IMR-90 (cell line): ENCODE measurements around the gene ZNF180. TPM values are rescaled to one million over a fixed set of nuclear protein-coding genes. Genes with fewer than 3 reads are reported as not detected.

Source experiments
- ATAC-seq: fragments of 200-7000 bp; cut with Tn5 transposase; 2 replicates; pipeline ENCODE4 v1.9.1; 2020; ENCODE audit warnings: low read depth, mild to moderate bottlenecking, moderate library complexity
- BruUV-seq: library from RNA; stranded (reverse); fragments of 400-500 nt; replicated peaks from 2 replicates; lab custom pipeline; 2021; lab: Mats Ljungman, UMichigan
- CTCF ChIA-PET: fragments of 300-600 bp; formaldehyde crosslinking; extraction: SDS; loops from one replicate; lab custom pipeline; 2021; ENCODE audit warnings: antibody characterized with exemption; lab: Yijun Ruan, JAX
- POLR2A ChIA-PET: fragments of 300-600 bp; sonication (Branson Sonifier 250); formaldehyde crosslinking; loops from one replicate; lab custom pipeline; 2022; ENCODE audit warnings: antibody characterized with exemption; ENCODE audit not compliant: unreplicated experiment; lab: Charles Lee
- DNase-seq: peaks from one replicate; pipeline ENCODE4 v3.0.0; 2013
- H2AFZ ChIP-seq: replicated peaks from 2 replicates; pipeline ENCODE3; 2013; ENCODE audit warnings: low read length, mild to moderate bottlenecking; ENCODE audit not compliant: poor library complexity
- H2AK5ac ChIP-seq: 2 replicates; pipeline ENCODE4 v1.6.1; 2013; ENCODE audit warnings: low read depth, low read length, inconsistent platforms
- H2AK9ac ChIP-seq: replicated peaks from 2 replicates; pipeline ENCODE3; 2013; ENCODE audit warnings: mild to moderate bottlenecking, low read depth, low read length, moderate library complexity; ENCODE audit not compliant: poor library complexity
- H2BK120ac ChIP-seq: 2 replicates; pipeline ENCODE4 v1.6.1; 2013; ENCODE audit warnings: low read depth, low read length, inconsistent platforms
- H2BK15ac ChIP-seq: 3 replicates; pipeline ENCODE4 v1.6.1; 2013; ENCODE audit warnings: low read depth, low read length, inconsistent platforms
- H2BK20ac ChIP-seq: 2 replicates; pipeline ENCODE4 v1.6.1; 2013; ENCODE audit warnings: low read depth, mild to moderate bottlenecking, inconsistent platforms, low read length, moderate library complexity
- H2BK5ac ChIP-seq: 2 replicates; pipeline ENCODE4 v1.6.1; 2013; ENCODE audit warnings: mild to moderate bottlenecking, low read depth, low read length, inconsistent platforms; ENCODE audit not compliant: poor library complexity, severe bottlenecking
- H3K14ac ChIP-seq: replicated peaks from 2 replicates; pipeline ENCODE4 v1.6.1; 2013; ENCODE audit warnings: low read depth, low read length, inconsistent platforms
- H3K18ac ChIP-seq: 2 replicates; pipeline ENCODE4 v1.6.1; 2013; ENCODE audit warnings: low read depth, low read length, control low read depth
- H3K23ac ChIP-seq: 2 replicates; pipeline ENCODE4 v1.6.1; 2013; ENCODE audit warnings: low read depth, low read length, inconsistent platforms
- H3K27ac ChIP-seq: 2 replicates; pipeline ENCODE4 v1.5.1; 2013; ENCODE audit warnings: mild to moderate bottlenecking, control low read depth, low read length; ENCODE audit not compliant: insufficient read depth
- H3K27me3 ChIP-seq: 2 replicates; pipeline ENCODE4 v1.6.1; 2013; ENCODE audit warnings: low read length; ENCODE audit not compliant: control insufficient read depth, insufficient read depth
- H3K36me3 ChIP-seq: 2 replicates; pipeline ENCODE4 v1.6.1; 2013; ENCODE audit warnings: low read length, mixed read lengths; ENCODE audit not compliant: control insufficient read depth, insufficient read depth
- H3K4ac ChIP-seq: 2 replicates; pipeline ENCODE4 v1.6.1; 2013; ENCODE audit warnings: low read depth, low read length, inconsistent platforms
- H3K4me1 ChIP-seq: 2 replicates; pipeline ENCODE4 v1.6.1; 2013; ENCODE audit warnings: low read length, mixed read lengths; ENCODE audit not compliant: control insufficient read depth, insufficient read depth
- H3K4me2 ChIP-seq: 2 replicates; pipeline ENCODE4 v1.6.1; 2013; ENCODE audit warnings: low read depth, mild to moderate bottlenecking, control low read depth, low read length, moderate library complexity
- H3K4me3 ChIP-seq: 2 replicates; pipeline ENCODE4 v1.5.1; 2013; ENCODE audit warnings: low read depth, mild to moderate bottlenecking, control low read depth, low read length, moderate library complexity; ENCODE audit not compliant: insufficient read depth
- H3K56ac ChIP-seq: 2 replicates; pipeline ENCODE4 v1.6.1; 2013; ENCODE audit warnings: low read length, inconsistent platforms; ENCODE audit not compliant: insufficient read depth; ENCODE audit errors: extremely low read depth
- H3K79me1 ChIP-seq, 2 experiments: 2 replicates each; pipeline ENCODE4 v1.6.1; 2013; ENCODE audit warnings: low read length in 2 of 2, inconsistent platforms in 1 of 2, low read depth in 1 of 2
- H3K9ac ChIP-seq: 2 replicates; pipeline ENCODE4 v1.6.1; 2013; ENCODE audit warnings: low read depth, low read length, control low read depth
- H3K9me1 ChIP-seq: 2 replicates; pipeline ENCODE4 v1.6.1; 2013; ENCODE audit warnings: low read length, inconsistent platforms; ENCODE audit not compliant: insufficient read depth
- H3K9me3 ChIP-seq: 2 replicates; pipeline ENCODE4 v1.6.1; 2013; ENCODE audit warnings: low read length; ENCODE audit not compliant: control insufficient read depth, insufficient read depth
- H4K20me1 ChIP-seq: 2 replicates; pipeline ENCODE4 v1.6.1; 2013; ENCODE audit warnings: low read length, inconsistent platforms; ENCODE audit not compliant: insufficient read depth
- H4K5ac ChIP-seq: 2 replicates; pipeline ENCODE4 v1.6.1; 2013; ENCODE audit warnings: mild to moderate bottlenecking, low read depth, low read length, control low read depth
- H4K8ac ChIP-seq, 2 experiments: 2 replicates each; pipeline ENCODE4 v1.6.1; 2013; ENCODE audit warnings: low read depth in 2 of 2, low read length in 2 of 2, control low read depth in 1 of 2, inconsistent platforms in 1 of 2
- H4K91ac ChIP-seq: 2 replicates; pipeline ENCODE4 v1.6.1; 2013; ENCODE audit warnings: low read depth, low read length, inconsistent platforms; ENCODE audit not compliant: insufficient read depth
- ELK1 ChIP-seq: fragments of 150-350 bp; IDR thresholded peaks from 2 replicates; pipeline ENCODE4 v1.6.1; 2016; ENCODE audit warnings: low read depth, mild to moderate bottlenecking, low read length, moderate library complexity, borderline replicate concordance
- FOS ChIP-seq: fragments of 150-350 bp; IDR thresholded peaks from 2 replicates; pipeline ENCODE4 v1.6.1; 2016; ENCODE audit warnings: low read depth, low read length
- MXI1 ChIP-seq: IDR thresholded peaks from 2 replicates; pipeline ENCODE4 v1.6.1; 2012; ENCODE audit warnings: low read depth, mild to moderate bottlenecking, low read length, moderate library complexity, borderline replicate concordance
- RAD21 ChIP-seq: IDR thresholded peaks from 2 replicates; pipeline ENCODE4 v1.6.1; 2012; ENCODE audit warnings: low read length, improper control_type of control experiment
- RFX5 ChIP-seq: IDR thresholded peaks from 2 replicates; pipeline ENCODE4 v1.8.0; 2012; ENCODE audit warnings: low read depth, mild to moderate bottlenecking, low read length, moderate library complexity
- WGBS, 2 experiments: methylation state at CpG; one replicate each; pipeline versions ENCODE4 v1.1.5 to v1.1.7; 2013; ENCODE audit warnings: missing lambda C conversion rate in 2 of 2; ENCODE audit not compliant: insufficient read length in 1 of 2; ENCODE audit errors: extremely low coverage in 2 of 2; 5-methylcytosine and 5-hydroxymethylcytosine counted together
- dilution Hi-C: fragments of 300-500 bp; cut with HindIII; formaldehyde crosslinking; loops from one replicate; pipeline ENCODE4 v1.14.3; 2018; ENCODE audit warnings: low sequenced_read_pairs; ENCODE audit not compliant: unreplicated experiment
- in situ Hi-C: fragments of 300-500 bp; cut with MboI; formaldehyde crosslinking; loops from 3 replicates; pipeline ENCODE4 v1.14.3; 2019; ENCODE audit warnings: low sequenced_read_pairs, inconsistent platforms, mixed read lengths
- intact Hi-C: fragments of 100-400 bp; cut with micrococcal nuclease; formaldehyde crosslinking; loops from 2 replicates; pipeline ENCODE4 v1.10.0; 2022
- polyA plus RNA-seq, 3 experiments: library from polyadenylated mRNA; depleted of rRNA; stranded (reverse); fragments of >200 nt; gene quantifications; 2 replicates each; pipeline ENCODE4 v1.2.3, GENCODE V29; 2012; ENCODE audit warnings: low replicate concordance in 1 of 3
- total RNA-seq: library from RNA; depleted of rRNA; stranded (reverse); fragments of >200 nt; gene quantifications from 2 replicates; pipeline ENCODE4 v1.2.3, GENCODE V29; 2012
- TF ChIP-seq, protein P1 (sequence below): fragments of 150-350 bp; IDR thresholded peaks from 2 replicates; pipeline ENCODE4 v1.6.1; 2017; ENCODE audit warnings: mild to moderate bottlenecking, antibody characterized with exemption, low read length, low read depth
- TF ChIP-seq, protein P2 (sequence below): conservative IDR thresholded peaks from 2 replicates; pipeline ENCODE4 v1.5.1; 2012; ENCODE audit warnings: mild to moderate bottlenecking, low read depth, low read length, improper control_type of control experiment

The ZNF180 gene
- total and polyA plus RNA-seq, 2 of the 4 experiments (the other 2 are of a cell fraction): 2.8 to 26.3 TPM

- BruUV-seq: no TSS peak
- Histone ChIP-seq H4K20me1 (no peaks in the 10 kb centered on the region), H3K4me2 (no peak overlapping the region), H3K4me1 (no peaks in the 10 kb centered on the region), H2AFZ (no peak overlapping the region), H2BK120ac (no peak overlapping the region), H3K18ac (no peak overlapping the region), H4K8ac (no peak overlapping the region), H3K9me1 (no peaks in the 10 kb centered on the region), H2BK5ac (no peak overlapping the region), H2BK15ac (no peak overlapping the region), H2BK20ac (no peak overlapping the region), H3K9me3 (no peaks in the 10 kb centered on the region), H3K14ac (no peak overlapping the region), H3K27me3 (peaks cover 7% of the 10 kb centered on the region), H3K36me3 (no peaks in the 10 kb centered on the region), H2AK5ac (no peak overlapping the region), H3K4me3 (no peak overlapping the region), H3K56ac (no peak overlapping the region), H4K5ac (no peak overlapping the region), H3K79me1 (no peaks in the 10 kb centered on the region), H3K23ac (no peak overlapping the region), H3K27ac (no peak overlapping the region), H3K9ac (no peak overlapping the region), H2AK9ac (no peak overlapping the region), H3K4ac (no peak overlapping the region), H4K91ac (no peak overlapping the region)
- CTCF ChIA-PET: no interaction called here
- ATAC-seq: no peak
- in situ Hi-C loops: no loop called here
- DNase-seq: no peak
- TF ChIP-seq MXI1: no peak
- TF ChIP-seq, protein P1, sequence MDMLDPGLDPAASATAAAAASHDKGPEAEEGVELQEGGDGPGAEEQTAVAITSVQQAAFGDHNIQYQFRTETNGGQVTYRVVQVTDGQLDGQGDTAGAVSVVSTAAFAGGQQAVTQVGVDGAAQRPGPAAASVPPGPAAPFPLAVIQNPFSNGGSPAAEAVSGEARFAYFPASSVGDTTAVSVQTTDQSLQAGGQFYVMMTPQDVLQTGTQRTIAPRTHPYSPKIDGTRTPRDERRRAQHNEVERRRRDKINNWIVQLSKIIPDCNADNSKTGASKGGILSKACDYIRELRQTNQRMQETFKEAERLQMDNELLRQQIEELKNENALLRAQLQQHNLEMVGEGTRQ: no peak
- TF ChIP-seq FOS: no peak
- no peak for TF ChIP-seq RAD21
- no peak for TF ChIP-seq ELK1
- TF ChIP-seq RFX5: no peak
- TF ChIP-seq, protein P2, sequence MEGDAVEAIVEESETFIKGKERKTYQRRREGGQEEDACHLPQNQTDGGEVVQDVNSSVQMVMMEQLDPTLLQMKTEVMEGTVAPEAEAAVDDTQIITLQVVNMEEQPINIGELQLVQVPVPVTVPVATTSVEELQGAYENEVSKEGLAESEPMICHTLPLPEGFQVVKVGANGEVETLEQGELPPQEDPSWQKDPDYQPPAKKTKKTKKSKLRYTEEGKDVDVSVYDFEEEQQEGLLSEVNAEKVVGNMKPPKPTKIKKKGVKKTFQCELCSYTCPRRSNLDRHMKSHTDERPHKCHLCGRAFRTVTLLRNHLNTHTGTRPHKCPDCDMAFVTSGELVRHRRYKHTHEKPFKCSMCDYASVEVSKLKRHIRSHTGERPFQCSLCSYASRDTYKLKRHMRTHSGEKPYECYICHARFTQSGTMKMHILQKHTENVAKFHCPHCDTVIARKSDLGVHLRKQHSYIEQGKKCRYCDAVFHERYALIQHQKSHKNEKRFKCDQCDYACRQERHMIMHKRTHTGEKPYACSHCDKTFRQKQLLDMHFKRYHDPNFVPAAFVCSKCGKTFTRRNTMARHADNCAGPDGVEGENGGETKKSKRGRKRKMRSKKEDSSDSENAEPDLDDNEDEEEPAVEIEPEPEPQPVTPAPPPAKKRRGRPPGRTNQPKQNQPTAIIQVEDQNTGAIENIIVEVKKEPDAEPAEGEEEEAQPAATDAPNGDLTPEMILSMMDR: no peak
- dilution Hi-C loops: no loop called here
- no CpG with 5 or more reads among the region's 1 CpG for WGBS, 2 experiments
- POLR2A ChIA-PET: no interaction called here
- intact Hi-C loops: no loop called here
These were observed 42.3 kb upstream of the ZNF180 start for GRCh38 chr19:44542671-44543070.
